Measurements from ENCODE around the gene CLCN5. TPM values are rescaled to one million over a fixed set of nuclear protein-coding genes. Genes with fewer than 3 reads are reported as not detected.
"Not testable (repeated sequence)": the region's sequence is repeated elsewhere in the genome, so short reads cannot be mapped to it uniquely, and the experiment has no call there.

The CLCN5 gene
- total RNA-seq, 4 donors from 2014 or later, result 2.5 to 20.3 (median 17.2) TPM

DNA sequence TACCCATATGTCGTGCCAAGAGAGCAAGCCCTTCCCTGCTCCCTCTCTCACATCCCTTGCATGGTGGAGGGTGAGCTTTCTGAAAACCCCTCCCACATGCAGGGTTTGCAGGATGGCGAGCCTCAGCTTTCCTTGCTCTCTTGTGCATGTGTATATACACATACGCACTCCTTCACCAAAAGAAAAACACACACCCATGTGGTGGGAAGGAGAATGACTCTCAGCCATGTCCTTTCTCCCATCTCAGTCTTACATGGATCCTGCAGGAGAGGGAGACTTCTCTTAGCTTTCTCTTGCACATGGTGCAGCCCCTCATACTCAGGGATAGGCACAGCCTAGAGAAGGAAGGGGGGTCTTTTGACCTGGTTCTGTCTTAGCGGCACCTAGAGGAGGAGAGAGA, 81.1 kb downstream of the CLCN5 start:
- Histone ChIP-seq H3K4me3 (no peak overlapping the region), H3K36me3 (no peaks in the 10 kb centered on the region), H3K27ac (no peak overlapping the region), H3K9me3 (no peaks in the 10 kb centered on the region), H3K4me1 (no peaks in the 10 kb centered on the region), H3K27me3 (no peaks in the 10 kb centered on the region)
- DNase-seq, result no peak
- no peak for TF ChIP-seq POLR2A (IDR thresholded peaks at IDR 0.05)
- TF ChIP-seq, protein P1, sequence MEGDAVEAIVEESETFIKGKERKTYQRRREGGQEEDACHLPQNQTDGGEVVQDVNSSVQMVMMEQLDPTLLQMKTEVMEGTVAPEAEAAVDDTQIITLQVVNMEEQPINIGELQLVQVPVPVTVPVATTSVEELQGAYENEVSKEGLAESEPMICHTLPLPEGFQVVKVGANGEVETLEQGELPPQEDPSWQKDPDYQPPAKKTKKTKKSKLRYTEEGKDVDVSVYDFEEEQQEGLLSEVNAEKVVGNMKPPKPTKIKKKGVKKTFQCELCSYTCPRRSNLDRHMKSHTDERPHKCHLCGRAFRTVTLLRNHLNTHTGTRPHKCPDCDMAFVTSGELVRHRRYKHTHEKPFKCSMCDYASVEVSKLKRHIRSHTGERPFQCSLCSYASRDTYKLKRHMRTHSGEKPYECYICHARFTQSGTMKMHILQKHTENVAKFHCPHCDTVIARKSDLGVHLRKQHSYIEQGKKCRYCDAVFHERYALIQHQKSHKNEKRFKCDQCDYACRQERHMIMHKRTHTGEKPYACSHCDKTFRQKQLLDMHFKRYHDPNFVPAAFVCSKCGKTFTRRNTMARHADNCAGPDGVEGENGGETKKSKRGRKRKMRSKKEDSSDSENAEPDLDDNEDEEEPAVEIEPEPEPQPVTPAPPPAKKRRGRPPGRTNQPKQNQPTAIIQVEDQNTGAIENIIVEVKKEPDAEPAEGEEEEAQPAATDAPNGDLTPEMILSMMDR (IDR thresholded peaks at IDR 0.05), result no peak

DNA sequence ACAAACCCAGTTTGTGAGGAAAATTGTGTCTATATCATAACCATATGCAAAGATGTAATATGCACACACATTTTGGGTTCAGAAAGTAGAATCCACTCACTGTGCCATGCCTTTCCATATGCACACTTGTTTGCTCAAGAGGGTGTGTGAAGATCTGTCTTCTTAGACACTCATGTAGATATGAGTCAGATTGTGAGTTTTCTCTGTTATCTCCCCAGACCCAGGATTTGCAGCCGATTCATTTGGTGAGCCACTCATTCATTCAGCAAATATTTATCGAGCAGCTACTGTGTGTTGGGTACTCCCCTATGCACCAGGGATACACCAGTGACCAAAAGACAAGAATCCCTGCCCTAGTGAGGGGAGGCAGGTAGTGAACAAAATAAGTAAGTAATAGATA, 81.5 kb downstream of the CLCN5 start:
- H3K36me3 ChIP-seq, result no peaks in the 10 kb centered on the region
- DNase-seq, result no peak
- H3K27me3 ChIP-seq, result no peaks in the 10 kb centered on the region
- TF ChIP-seq POLR2A (IDR thresholded peaks at IDR 0.05), result no peak
- TF ChIP-seq, protein P1 (IDR thresholded peaks at IDR 0.05), result no peak
- H3K27ac ChIP-seq, result no peak overlapping the region
- no peak overlapping the region for H3K4me3 ChIP-seq
- no peaks in the 10 kb centered on the region for H3K4me1 ChIP-seq
- no peaks in the 10 kb centered on the region for H3K9me3 ChIP-seq

DNA sequence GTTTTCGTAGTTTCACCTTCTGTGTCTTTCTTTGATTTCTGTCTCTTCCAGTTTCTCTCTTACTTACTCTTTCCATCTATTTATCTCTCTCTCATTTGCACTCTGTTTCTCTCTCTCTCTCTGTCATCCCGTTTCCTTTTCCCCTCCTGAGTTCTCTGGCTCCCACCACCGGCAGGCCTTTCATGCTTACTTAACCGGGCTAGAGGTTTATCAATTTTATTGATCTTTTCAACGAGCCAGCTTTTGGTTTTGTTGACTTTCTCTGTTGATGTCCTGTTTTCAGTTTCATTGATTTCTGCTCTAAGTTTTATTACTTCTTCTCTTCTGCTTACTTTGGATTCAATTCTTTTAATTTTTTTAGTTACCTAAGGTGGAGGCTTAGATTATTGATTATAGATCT, 103.2 kb downstream of the CLCN5 start:
- H3K27me3 ChIP-seq, H3K4me3 ChIP-seq, H3K9me3 ChIP-seq, H3K27ac ChIP-seq, H3K4me1 ChIP-seq, DNase-seq, H3K36me3 ChIP-seq: not testable (repeated sequence)

DNA sequence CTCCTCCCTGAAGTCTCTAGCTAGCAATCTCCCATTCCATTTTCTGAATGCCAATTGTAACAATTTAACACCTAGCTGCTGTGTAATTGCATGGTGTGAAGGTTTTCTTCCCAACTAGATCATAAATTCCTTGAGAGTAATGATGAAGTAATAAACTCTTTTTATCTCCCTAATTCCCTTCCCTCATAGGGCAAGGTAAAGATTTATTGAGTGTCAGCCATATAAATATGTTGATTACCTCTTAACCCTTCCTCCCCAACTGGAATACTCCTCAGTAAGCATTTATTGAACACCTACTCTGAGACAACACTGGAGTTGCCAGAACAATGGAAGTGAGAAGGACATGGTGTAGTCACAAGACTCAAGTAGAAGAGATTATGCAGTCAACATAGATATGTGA, 112.7 kb downstream of the CLCN5 start:
- no peaks in the 10 kb centered on the region for H3K27me3 ChIP-seq
- H3K9me3 ChIP-seq, result no peaks in the 10 kb centered on the region
- H3K27ac ChIP-seq, result no peak overlapping the region
- H3K36me3 ChIP-seq, result no peaks in the 10 kb centered on the region
- DNase-seq, result no peak
- no peak for TF ChIP-seq POLR2A (IDR thresholded peaks at IDR 0.05)
- TF ChIP-seq, protein P1 (IDR thresholded peaks at IDR 0.05), result no peak
- no peaks in the 10 kb centered on the region for H3K4me1 ChIP-seq
- no peak overlapping the region for H3K4me3 ChIP-seq

DNA sequence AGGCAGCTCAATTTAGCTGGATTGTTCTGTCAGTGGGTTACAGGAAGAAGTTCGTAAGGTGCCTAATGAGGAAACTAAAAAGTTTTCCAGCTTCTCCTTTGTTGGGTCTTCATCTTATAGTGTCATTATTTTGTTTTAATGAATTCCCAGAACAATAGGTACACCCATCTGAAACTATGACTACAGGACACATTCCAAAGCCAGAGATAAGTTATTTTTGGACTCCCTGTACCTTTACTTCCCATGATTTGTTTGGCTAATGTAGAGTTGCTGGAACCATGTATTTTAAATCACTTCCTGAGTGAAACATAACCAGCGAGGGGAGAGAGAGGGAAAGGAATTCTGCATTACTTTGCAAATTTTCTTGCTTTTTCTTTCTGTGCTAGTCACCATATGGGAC, 114.0 kb downstream of the CLCN5 start:
- no peaks in the 10 kb centered on the region for H3K4me1 ChIP-seq
- no peak overlapping the region for H3K4me3 ChIP-seq
- H3K27ac ChIP-seq, result no peak overlapping the region
- H3K27me3 ChIP-seq, result no peaks in the 10 kb centered on the region
- no peaks in the 10 kb centered on the region for H3K9me3 ChIP-seq
- no peaks in the 10 kb centered on the region for H3K36me3 ChIP-seq
- TF ChIP-seq POLR2A (IDR thresholded peaks at IDR 0.05), result no peak
- TF ChIP-seq, protein P1 (IDR thresholded peaks at IDR 0.05), result no peak
- no peak for DNase-seq

DNA sequence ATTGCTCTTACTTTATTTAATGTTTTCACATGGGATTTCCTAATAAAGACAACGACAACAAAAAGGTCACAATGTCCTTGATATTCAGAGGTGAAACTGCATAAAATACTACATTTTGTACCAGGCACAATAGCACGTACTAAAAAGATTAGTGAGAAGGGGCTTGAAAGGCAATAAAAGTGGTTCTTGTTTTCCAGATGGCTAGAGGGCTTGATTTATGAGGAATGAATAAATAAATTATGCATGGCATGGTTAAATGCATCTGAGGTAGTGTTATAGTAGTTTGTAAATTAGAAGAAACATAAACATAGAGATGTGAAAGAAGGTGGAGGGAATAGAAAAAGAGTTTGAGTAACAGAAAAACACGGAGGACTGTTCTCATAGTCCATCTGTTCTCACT, 123.4 kb downstream of the CLCN5 start:
- DNase-seq, result no peak
- H3K4me3 ChIP-seq, result no peak overlapping the region
- no peaks in the 10 kb centered on the region for H3K9me3 ChIP-seq
- no peak overlapping the region for H3K27ac ChIP-seq
- no peaks in the 10 kb centered on the region for H3K36me3 ChIP-seq
- TF ChIP-seq, protein P1 (IDR thresholded peaks at IDR 0.05), result no peak
- H3K27me3 ChIP-seq, result no peaks in the 10 kb centered on the region
- no peaks in the 10 kb centered on the region for H3K4me1 ChIP-seq

Data from Peyer's patch (tissue), 4 donors.